ENCODE results near the gene KCNIP2. TPM values are rescaled to one million over a fixed set of nuclear protein-coding genes. Genes with fewer than 3 reads are reported as not detected.

Gene KCNIP2
- total RNA-seq, 1 donor from 2014 or later: 18.9 TPM

DNA sequence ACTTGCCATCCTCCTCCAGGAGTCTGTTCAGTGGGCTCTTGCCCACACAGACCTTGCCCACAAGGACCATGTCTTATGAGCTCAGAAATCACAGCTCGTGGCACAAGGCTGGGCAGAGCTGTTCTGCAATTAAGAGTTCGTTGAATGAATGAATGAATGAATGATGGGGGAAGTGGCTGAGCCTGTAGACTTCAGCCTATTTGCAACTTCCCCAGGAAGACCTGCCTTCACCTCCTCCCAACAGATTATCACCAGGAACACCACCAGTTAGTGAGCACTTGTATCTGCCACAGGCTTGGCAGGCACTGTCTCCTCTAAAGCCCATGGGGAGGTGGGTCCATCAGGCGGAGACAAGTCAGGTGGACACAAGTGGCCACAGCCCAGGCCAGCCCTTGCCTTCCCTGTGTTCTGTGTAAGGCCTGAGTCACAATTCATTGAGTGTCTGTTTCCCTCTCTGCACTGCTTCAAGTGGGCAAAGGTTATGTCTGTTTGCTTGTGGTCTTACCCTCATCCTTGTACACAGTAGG lies 65.9 kb downstream of the KCNIP2 start:
- ATAC-seq: no peak
- DNase-seq (ENCODE audit: low spot score): no peak
- intact Hi-C loops (cut with DNase I): loop anchor here (2.0 to 5.0 kb wide), 2 partner anchors 13 to 170 kb away; no protein-coding TSS in a partner anchor

DNA sequence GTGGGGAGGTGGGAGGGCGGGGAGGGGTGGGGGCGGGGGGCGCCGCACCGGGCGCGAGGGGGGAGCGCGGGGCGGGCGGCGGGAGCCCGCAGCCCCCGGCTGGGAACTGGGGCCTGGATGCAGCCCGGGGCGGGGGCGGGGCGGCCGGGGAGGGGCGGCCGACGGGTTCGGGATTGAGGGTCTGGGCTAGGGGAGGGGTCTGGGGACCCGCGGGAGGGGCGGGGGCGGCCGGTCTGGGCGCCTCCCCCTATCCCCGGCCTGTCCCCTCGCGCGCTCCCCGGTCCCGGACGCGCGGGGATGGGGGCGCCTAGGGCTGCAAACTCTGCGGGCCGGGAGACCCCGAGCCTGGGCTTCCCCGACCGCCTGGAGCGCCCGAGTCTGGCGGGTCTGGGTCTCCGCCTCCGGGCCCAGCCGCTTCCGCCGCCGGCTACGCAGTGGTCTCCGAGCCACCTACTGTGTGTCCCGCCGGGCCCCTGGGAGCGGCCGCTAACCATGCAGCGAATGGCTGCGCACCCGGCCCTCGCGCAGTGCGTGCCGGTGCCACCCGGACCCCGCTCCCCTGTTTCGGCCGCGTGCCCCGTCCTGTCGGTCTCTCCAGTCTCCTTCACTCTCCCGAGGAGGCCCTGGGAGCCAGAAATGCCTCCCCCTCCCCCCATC lies 67.3 kb downstream of the KCNIP2 start:
- no peak for ATAC-seq
- no peak for DNase-seq (ENCODE audit: low spot score)
- intact Hi-C loops (cut with DNase I): loop anchor here (2.0 to 5.0 kb wide), 2 partner anchors 15 to 169 kb away; no protein-coding TSS in a partner anchor

Other genes with a start within 250 kb of the KCNIP2 start
- 87.2 TPM for gene FBXW4, start 148.6 kb downstream of the KCNIP2 start, total RNA-seq
- 0.62 TPM for gene FGF8, start 67.7 kb downstream of the KCNIP2 start, total RNA-seq
- gene NPM3, start 60.4 kb downstream of the KCNIP2 start, total RNA-seq: 8.0 TPM
- 187 TPM for gene OGA, start 25.4 kb downstream of the KCNIP2 start, total RNA-seq
- 30.9 TPM for gene ARMH3, start 212.4 kb upstream of the KCNIP2 start, total RNA-seq
- gene HPS6, start 221.5 kb upstream of the KCNIP2 start, total RNA-seq: 14.0 TPM

Data from sciatic nerve (tissue), 2 donors.